Renal cortex interstitium (tissue), 11 donors: ENCODE measurements around the gene CD52. TPM values are rescaled to one million over a fixed set of nuclear protein-coding genes. Genes with fewer than 3 reads are reported as not detected.
A peak's percentile ranks its signal among the peaks of the same experiment; 100 is the strongest.

Experiments used
- DNase-seq, 11 donors: peaks; one replicate each; pipeline ENCODE4 v3.0.0-alpha.2; 2013; ENCODE audit warnings: low read depth in 9 of 11, low spot score in 4 of 11; ENCODE audit errors: extremely low read depth in 1 of 11
- polyA plus RNA-seq, 3 donors: library from polyadenylated mRNA; unstranded; fragments of 120-200 nt; gene quantifications; one replicate each; pipeline ENCODE4 v1.2.1, GENCODE V29; 2013; ENCODE audit not compliant: insufficient read length in 3 of 3

CD52 gene
- polyA plus RNA-seq, 3 donors = 3.7 to 6.7 (median 5.0) TPM

- peak; percentile 31 to 71 (median 57) for DNase-seq
Observed at GRCh38 chr1:26363549-26364448, 46.0 kb downstream of the CD52 start.

GRCh38 chr1:26364956-26365355 is 47.2 kb downstream of the CD52 start:
- DNase-seq = no peak

GRCh38 chr1:26367441-26367840 is 49.7 kb downstream of the CD52 start:
- no peak for DNase-seq

GRCh38 chr1:26368006-26368405 is 50.2 kb downstream of the CD52 start:
- DNase-seq = no peak

GRCh38 chr1:26368486-26368885 is 50.7 kb downstream of the CD52 start:
- no peak for DNase-seq

Other genes with a start within 250 kb of the CD52 start
- 10 to 100 TPM; 16.8 to 21.0 (median 17.5) TPM for gene PDIK1L, start 206.1 kb upstream of the CD52 start, polyA plus RNA-seq
- gene FAM110D, start 158.9 kb upstream of the CD52 start, polyA plus RNA-seq = 1 to 10 TPM in 2 of 3 donors, under 1 TPM in 1; 0.67 to 1.5 (median 1.1) TPM
- under 1 TPM in 1 of 3 donors, not detected in 2; 0.45 TPM for gene C1orf232, start 149.0 kb upstream of the CD52 start, polyA plus RNA-seq
- 10 to 100 TPM; 14.5 to 18.7 (median 18.4) TPM for gene ZNF593, start 148.1 kb upstream of the CD52 start, polyA plus RNA-seq
- gene ZNF593OS, start 146.1 kb upstream of the CD52 start, polyA plus RNA-seq = 1 to 10 TPM; 1.0 to 1.9 (median 1.0) TPM
- 10 to 100 TPM; 10.7 to 20.0 (median 14.5) TPM for gene CNKSR1, start 140.5 kb upstream of the CD52 start, polyA plus RNA-seq
- under 1 TPM; 0.06 to 0.21 (median 0.11) TPM for gene CATSPER4, start 127.4 kb upstream of the CD52 start, polyA plus RNA-seq
- gene CEP85, start 83.8 kb upstream of the CD52 start, polyA plus RNA-seq = 10 to 100 TPM; 16.9 to 21.1 (median 17.9) TPM
- 100 to 1,000 TPM in 1 of 3 donors, 10 to 100 TPM in 2; 84.9 to 107 (median 90.4) TPM for gene SH3BGRL3, start 37.9 kb upstream of the CD52 start, polyA plus RNA-seq
- 10 to 100 TPM; 34.0 to 55.3 (median 44.5) TPM for gene UBXN11, start 11.3 kb upstream of the CD52 start, polyA plus RNA-seq
- gene CRYBG2, start 36.2 kb downstream of the CD52 start, polyA plus RNA-seq = 1 to 10 TPM in 2 of 3 donors, under 1 TPM in 1; 0.87 to 1.4 (median 1.1) TPM
- not detected for gene ZNF683, start 54.8 kb downstream of the CD52 start, polyA plus RNA-seq
- under 1 TPM; 0.03 to 0.18 (median 0.06) TPM for gene LIN28A, start 92.9 kb downstream of the CD52 start, polyA plus RNA-seq
- gene DHDDS, start 114.4 kb downstream of the CD52 start, polyA plus RNA-seq = 10 to 100 TPM; 32.5 to 45.8 (median 34.2) TPM
- 1,000 to 10,000 TPM; 1,010 to 1,265 (median 1,224) TPM for gene HMGN2, start 154.5 kb downstream of the CD52 start, polyA plus RNA-seq
- 10 to 100 TPM; 17.0 to 25.1 (median 21.3) TPM for gene RPS6KA1, start 211.8 kb downstream of the CD52 start, polyA plus RNA-seq